CD14-positive monocyte (primary cell): Measurements from ENCODE around the gene NPLOC4. TPM values are rescaled to one million over a fixed set of nuclear protein-coding genes. Genes with fewer than 3 reads are reported as not detected.

Source experiments
- DNase-seq, 3 donors: peaks; one replicate each; pipeline ENCODE4 v3.0.0-alpha.2; 2011 to 2022
- H2AFZ ChIP-seq: 2 replicates; pipeline ENCODE4 v1.6.0; 2012; ENCODE audit warnings: mild to moderate bottlenecking, low read depth, low read length, inconsistent platforms; ENCODE audit not compliant: insufficient read depth, poor library complexity, severe bottlenecking
- H3K27ac ChIP-seq, 2 donors: 1 replicate in 1 of 2; 2 replicates in 1 of 2; pipeline ENCODE4 v1.5.1; 2012 to 2013; ENCODE audit warnings: low read length in 2 of 2, control low read depth in 1 of 2, inconsistent platforms in 1 of 2, low read depth in 1 of 2, mild to moderate bottlenecking in 1 of 2
- H3K27me3 ChIP-seq, 2 donors: one replicate each; pipeline versions ENCODE4 v1.6.0 to v1.6.1; 2011 to 2013; ENCODE audit warnings: low read length in 2 of 2; ENCODE audit not compliant: control insufficient read depth in 2 of 2, insufficient read depth in 2 of 2
- H3K36me3 ChIP-seq, 2 donors: replicated peaks in 1 of 2; 1 replicate in 1 of 2; 2 replicates in 1 of 2; pipeline versions ENCODE4 v1.5.1 to v1.6.1; 2012 to 2013; ENCODE audit warnings: low read length in 2 of 2, control low read depth in 1 of 2, inconsistent platforms in 1 of 2, mild to moderate bottlenecking in 1 of 2; ENCODE audit not compliant: insufficient read depth in 2 of 2, control insufficient read depth in 1 of 2
- H3K4me1 ChIP-seq, 2 donors: 1 replicate in 1 of 2; 2 replicates in 1 of 2; pipeline versions ENCODE4 v1.5.1 to v1.6.1; 2012 to 2013; ENCODE audit warnings: low read length in 2 of 2, control low read depth in 1 of 2, inconsistent platforms in 1 of 2, mild to moderate bottlenecking in 1 of 2, moderate library complexity in 1 of 2; ENCODE audit not compliant: insufficient read depth in 2 of 2, control insufficient read depth in 1 of 2
- H3K4me2 ChIP-seq: replicated peaks from 2 replicates; pipeline ENCODE3; 2012; ENCODE audit warnings: low read length, moderate library complexity, mild to moderate bottlenecking; ENCODE audit not compliant: poor library complexity, severe bottlenecking; ENCODE audit errors: extremely low read depth
- H3K4me3 ChIP-seq, 3 experiments: fragments of 200-600 bp in 1 of 3; sonication (generic) in 1 of 3; replicated peaks in 1 of 3; 1 replicate in 2 of 3; 2 replicates in 1 of 3; pipeline ENCODE4 v1.5.1; 2011 to 2013; ENCODE audit warnings: low read length in 3 of 3, mild to moderate bottlenecking in 3 of 3, control low read depth in 2 of 3, low read depth in 2 of 3, inconsistent platforms in 1 of 3, moderate library complexity in 1 of 3
- H3K79me2 ChIP-seq: 2 replicates; pipeline ENCODE4 v1.6.0; 2012; ENCODE audit warnings: mild to moderate bottlenecking, control low read depth, inconsistent platforms, low read length, moderate library complexity; ENCODE audit not compliant: insufficient read depth
- H3K9ac ChIP-seq: 2 replicates; pipeline ENCODE4 v1.6.0; 2017; ENCODE audit warnings: low read length, mild to moderate bottlenecking; ENCODE audit not compliant: insufficient read depth, poor library complexity, severe bottlenecking
- H3K9me3 ChIP-seq, 2 donors: replicated peaks in 1 of 2; 1 replicate in 1 of 2; 2 replicates in 1 of 2; pipeline versions ENCODE4 v1.5.1 to v1.6.1; 2012 to 2013; ENCODE audit warnings: low read length in 2 of 2, control low read depth in 1 of 2; ENCODE audit not compliant: control insufficient read depth in 1 of 2, insufficient read depth in 1 of 2
- H4K20me1 ChIP-seq: 2 replicates; pipeline ENCODE4 v1.6.0; 2012; ENCODE audit warnings: mild to moderate bottlenecking, low read length, control low read depth, moderate library complexity; ENCODE audit not compliant: insufficient read depth
- H3K27ac Mint-ChIP-seq, 7 donors: one replicate each; pipeline ENCODE4 v1.8.0; 2020; ENCODE audit warnings: mild to moderate bottlenecking in 7 of 7, mixed read lengths in 7 of 7, moderate library complexity in 6 of 7, inconsistent platforms in 2 of 7
- H3K27me3 Mint-ChIP-seq, 3 donors: one replicate each; pipeline ENCODE4 v1.8.0; 2021 to 2022; ENCODE audit warnings: low read depth in 3 of 3, mild to moderate bottlenecking in 3 of 3, mixed read lengths in 3 of 3, moderate library complexity in 3 of 3, inconsistent platforms in 1 of 3
- H3K36me3 Mint-ChIP-seq, 2 donors: one replicate each; pipeline ENCODE4 v1.8.0; 2020; ENCODE audit warnings: mixed read lengths in 2 of 2, inconsistent platforms in 1 of 2, mild to moderate bottlenecking in 1 of 2
- H3K4me1 Mint-ChIP-seq: one replicate; pipeline ENCODE4 v1.8.0; 2020; ENCODE audit warnings: mild to moderate bottlenecking, mixed read lengths
- H3K4me3 Mint-ChIP-seq, 2 donors: one replicate each; pipeline ENCODE4 v1.8.0; 2020; ENCODE audit warnings: mild to moderate bottlenecking in 2 of 2, mixed read lengths in 2 of 2, moderate library complexity in 1 of 2
- H3K9me3 Mint-ChIP-seq, 7 donors: one replicate each; pipeline ENCODE4 v1.8.0; 2020 to 2022; ENCODE audit warnings: mixed read lengths in 7 of 7, mild to moderate bottlenecking in 6 of 7, moderate library complexity in 6 of 7, inconsistent platforms in 2 of 7
- WGBS: methylation state at CpG from one replicate; pipeline ENCODE4 v1.1.5; 2013; ENCODE audit warnings: missing lambda C conversion rate; ENCODE audit not compliant: insufficient coverage; 5-methylcytosine and 5-hydroxymethylcytosine counted together
- intact Hi-C, 2 donors: fragments of 100-400 bp; cut with micrococcal nuclease; formaldehyde crosslinking; loops; one replicate each; pipeline versions ENCODE4 v1.15.0 to v1.15.1; 2023
- polyA plus RNA-seq, 3 donors: library from polyadenylated mRNA; depleted of rRNA in 1 of 3; unstranded in 2 of 3; stranded (reverse) in 1 of 3; fragments of 300-500 nt in 2 of 3; fragments of >200 nt in 1 of 3; fragmentation: Illumina TruSeq in 2 of 3; gene quantifications; 1 replicate in 2 of 3; 2 replicates in 1 of 3; pipeline ENCODE4 v1.2.3, GENCODE V29; 2012 to 2021
- TF ChIP-seq, protein P1 (sequence below): fragments of 200-600 bp; IDR thresholded peaks from one replicate; pipeline ENCODE4 v1.8.0; 2022; ENCODE audit warnings: antibody characterized with exemption, mild to moderate bottlenecking

The NPLOC4 gene
- polyA plus RNA-seq, 3 donors = 92.1 to 112 (median 106) TPM

DNA sequence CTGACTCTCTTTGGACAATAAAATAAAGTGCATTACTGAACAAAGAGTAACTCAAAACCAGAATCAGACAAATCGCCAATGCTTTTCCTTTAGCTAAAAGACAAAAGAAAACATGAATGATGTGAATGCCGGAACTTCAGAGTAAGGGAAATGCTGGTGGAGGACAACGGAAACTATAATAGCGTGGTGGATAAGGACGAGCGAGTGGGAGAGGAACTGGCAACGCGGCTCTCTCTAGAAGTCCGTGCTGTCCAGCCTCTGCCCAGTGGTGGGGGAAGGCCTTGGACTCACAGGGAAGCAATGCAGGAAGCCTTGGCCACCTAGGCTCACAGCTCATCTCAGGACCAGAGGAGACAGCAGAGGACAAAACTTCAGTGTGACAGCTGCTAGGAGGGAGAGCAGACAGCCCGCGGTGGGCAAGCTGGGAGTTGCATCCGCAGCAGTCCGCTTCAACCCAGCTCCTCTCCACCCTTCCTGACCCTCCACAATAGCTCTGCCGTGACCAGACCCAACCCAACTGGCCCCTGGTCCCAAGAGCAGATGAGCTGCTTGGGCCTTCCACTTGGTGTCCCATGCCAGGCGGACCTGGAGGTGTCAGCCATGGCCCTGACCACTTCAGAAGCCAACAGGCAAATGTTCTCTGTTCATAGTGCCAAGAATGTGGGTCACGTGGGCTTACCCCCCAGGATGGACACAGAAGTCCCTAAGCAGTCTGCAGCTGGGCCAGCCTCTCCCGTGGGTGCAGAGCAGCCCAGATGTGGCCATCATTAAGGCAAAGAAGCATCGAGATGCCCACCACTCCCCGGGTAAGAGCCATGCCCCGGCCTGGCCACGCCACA lies 79.4 kb downstream of the NPLOC4 start:
- Mint-ChIP-seq H3K4me3 (no peak overlapping the region), H3K36me3 (peaks cover 29 to 49% of the 10 kb centered on the region in 2 donors), H3K27ac (peak overlapping the region in 4 of 7 donors; percentile 41 to 97 (median 60)), H3K9me3 (no peaks in the 10 kb centered on the region), H3K4me1 (peaks cover 74% of the 10 kb centered on the region), H3K27me3 (no peaks in the 10 kb centered on the region)
- Histone ChIP-seq H3K4me3 (no peak overlapping the region), H3K9ac (no peak overlapping the region), H3K4me2 (no peak overlapping the region), H3K79me2 (peaks cover 74% of the 10 kb centered on the region), H3K27me3 (no peaks in the 10 kb centered on the region), H4K20me1 (peaks cover 37% of the 10 kb centered on the region), H3K4me1 (peaks cover 64 to 87% of the 10 kb centered on the region in 2 donors), H3K27ac (peak overlapping the region in 1 of 2 donors; percentile 94), H3K36me3 (peaks cover 27 to 35% of the 10 kb centered on the region in 2 donors), H3K9me3 (no peaks in the 10 kb centered on the region), H2AFZ (no peak overlapping the region)
- intact Hi-C loops = loop anchor here in 1 of 2 donors (5.0 kb wide), 1 partner anchor 45 kb away; no protein-coding TSS in a partner anchor
- TF ChIP-seq, protein P1, sequence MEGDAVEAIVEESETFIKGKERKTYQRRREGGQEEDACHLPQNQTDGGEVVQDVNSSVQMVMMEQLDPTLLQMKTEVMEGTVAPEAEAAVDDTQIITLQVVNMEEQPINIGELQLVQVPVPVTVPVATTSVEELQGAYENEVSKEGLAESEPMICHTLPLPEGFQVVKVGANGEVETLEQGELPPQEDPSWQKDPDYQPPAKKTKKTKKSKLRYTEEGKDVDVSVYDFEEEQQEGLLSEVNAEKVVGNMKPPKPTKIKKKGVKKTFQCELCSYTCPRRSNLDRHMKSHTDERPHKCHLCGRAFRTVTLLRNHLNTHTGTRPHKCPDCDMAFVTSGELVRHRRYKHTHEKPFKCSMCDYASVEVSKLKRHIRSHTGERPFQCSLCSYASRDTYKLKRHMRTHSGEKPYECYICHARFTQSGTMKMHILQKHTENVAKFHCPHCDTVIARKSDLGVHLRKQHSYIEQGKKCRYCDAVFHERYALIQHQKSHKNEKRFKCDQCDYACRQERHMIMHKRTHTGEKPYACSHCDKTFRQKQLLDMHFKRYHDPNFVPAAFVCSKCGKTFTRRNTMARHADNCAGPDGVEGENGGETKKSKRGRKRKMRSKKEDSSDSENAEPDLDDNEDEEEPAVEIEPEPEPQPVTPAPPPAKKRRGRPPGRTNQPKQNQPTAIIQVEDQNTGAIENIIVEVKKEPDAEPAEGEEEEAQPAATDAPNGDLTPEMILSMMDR = no peak
- no peak for DNase-seq
- 89% methylated on average over 17 of the region's 21 CpGs for WGBS

DNA sequence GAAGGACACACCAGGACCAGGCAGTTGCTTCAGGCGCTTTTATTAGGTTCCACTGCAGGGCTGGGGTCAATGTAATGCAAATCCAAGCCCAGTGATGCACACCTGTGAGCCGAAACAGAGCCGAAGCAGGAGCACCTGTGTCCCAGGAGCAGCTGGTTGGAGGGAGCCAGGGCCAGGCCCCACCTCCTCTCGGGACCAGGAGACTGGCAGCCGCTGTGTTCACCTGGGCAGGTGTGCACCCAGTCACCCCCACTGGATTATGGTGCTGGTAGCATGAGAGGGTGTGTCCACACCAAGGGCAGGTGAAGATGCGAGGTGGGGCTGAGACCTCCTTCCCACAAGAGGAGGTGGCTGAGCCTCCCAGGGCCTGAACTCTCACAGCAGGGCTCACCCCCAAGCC lies 80.0 kb downstream of the NPLOC4 start:
- no peaks in the 10 kb centered on the region for H3K27me3 Mint-ChIP-seq
- Histone ChIP-seq H3K9ac (no peak overlapping the region), H3K79me2 (peaks cover 71% of the 10 kb centered on the region), H4K20me1 (peaks cover 37% of the 10 kb centered on the region), H3K9me3 (no peaks in the 10 kb centered on the region), H3K4me1 (peaks cover 57 to 81% of the 10 kb centered on the region in 2 donors), H3K27ac (peak overlapping the region in 1 of 2 donors; percentile 94), H3K4me2 (no peak overlapping the region), H3K4me3 (no peak overlapping the region), H2AFZ (no peak overlapping the region), H3K27me3 (no peaks in the 10 kb centered on the region), H3K36me3 (peaks cover 27 to 35% of the 10 kb centered on the region in 2 donors)
- H3K4me1 Mint-ChIP-seq = peaks cover 69% of the 10 kb centered on the region
- peak overlapping the region in 1 of 7 donors; percentile 45 for H3K27ac Mint-ChIP-seq
- intact Hi-C loops = loop anchor here in 1 of 2 donors (5.0 kb wide), 1 partner anchor 45 kb away; no protein-coding TSS in a partner anchor
- WGBS = 100% methylated on average over 2 of the region's 6 CpGs
- peaks cover 27 to 45% of the 10 kb centered on the region in 2 donors for H3K36me3 Mint-ChIP-seq
- H3K9me3 Mint-ChIP-seq = no peaks in the 10 kb centered on the region
- TF ChIP-seq, protein P1 = no peak
- H3K4me3 Mint-ChIP-seq = no peak overlapping the region
- no peak for DNase-seq
